ENCODE measurements around the gene PTCD2.
A peak's percentile ranks its signal among the peaks of the same experiment; 100 is the strongest.

The PTCD2 gene

GRCh38 chr5:72286798-72287197 lies 33.4 kb upstream of the PTCD2 start:
- no peak for DNase-seq (ENCODE audit: low read depth)
- H3K4me3 ChIP-seq (ENCODE audit: low read depth, low read length): no peak overlapping the region
- TF ChIP-seq, protein P1, sequence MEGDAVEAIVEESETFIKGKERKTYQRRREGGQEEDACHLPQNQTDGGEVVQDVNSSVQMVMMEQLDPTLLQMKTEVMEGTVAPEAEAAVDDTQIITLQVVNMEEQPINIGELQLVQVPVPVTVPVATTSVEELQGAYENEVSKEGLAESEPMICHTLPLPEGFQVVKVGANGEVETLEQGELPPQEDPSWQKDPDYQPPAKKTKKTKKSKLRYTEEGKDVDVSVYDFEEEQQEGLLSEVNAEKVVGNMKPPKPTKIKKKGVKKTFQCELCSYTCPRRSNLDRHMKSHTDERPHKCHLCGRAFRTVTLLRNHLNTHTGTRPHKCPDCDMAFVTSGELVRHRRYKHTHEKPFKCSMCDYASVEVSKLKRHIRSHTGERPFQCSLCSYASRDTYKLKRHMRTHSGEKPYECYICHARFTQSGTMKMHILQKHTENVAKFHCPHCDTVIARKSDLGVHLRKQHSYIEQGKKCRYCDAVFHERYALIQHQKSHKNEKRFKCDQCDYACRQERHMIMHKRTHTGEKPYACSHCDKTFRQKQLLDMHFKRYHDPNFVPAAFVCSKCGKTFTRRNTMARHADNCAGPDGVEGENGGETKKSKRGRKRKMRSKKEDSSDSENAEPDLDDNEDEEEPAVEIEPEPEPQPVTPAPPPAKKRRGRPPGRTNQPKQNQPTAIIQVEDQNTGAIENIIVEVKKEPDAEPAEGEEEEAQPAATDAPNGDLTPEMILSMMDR (conservative IDR thresholded peaks at IDR 0.05; ENCODE audit: low read depth, low read length): no peak

DNA sequence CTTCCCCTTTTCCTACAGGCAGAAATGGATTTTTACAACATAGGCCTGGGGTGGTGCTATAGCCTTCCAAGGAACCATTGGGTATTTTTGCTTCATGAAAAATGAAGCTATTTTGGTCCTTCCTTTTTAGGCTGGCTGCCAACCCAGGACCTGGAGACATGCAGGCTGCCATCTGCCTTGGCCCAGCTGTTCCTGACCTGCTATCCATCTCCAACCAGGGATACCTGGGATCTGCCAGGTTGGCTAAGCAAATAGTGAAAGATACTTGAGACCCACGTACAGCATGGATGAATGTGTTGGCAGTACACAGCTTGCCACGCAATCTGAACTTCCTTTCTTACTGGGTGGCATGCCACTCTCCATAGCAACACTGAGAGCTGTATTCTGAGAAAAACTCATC lies 31.2 kb upstream of the PTCD2 start:
- TF ChIP-seq, protein P1 (conservative IDR thresholded peaks at IDR 0.05; ENCODE audit: low read depth, low read length): no peak
- H3K4me3 ChIP-seq (ENCODE audit: low read depth, low read length): no peak overlapping the region
- DNase-seq (ENCODE audit: low read depth): no peak

DNA sequence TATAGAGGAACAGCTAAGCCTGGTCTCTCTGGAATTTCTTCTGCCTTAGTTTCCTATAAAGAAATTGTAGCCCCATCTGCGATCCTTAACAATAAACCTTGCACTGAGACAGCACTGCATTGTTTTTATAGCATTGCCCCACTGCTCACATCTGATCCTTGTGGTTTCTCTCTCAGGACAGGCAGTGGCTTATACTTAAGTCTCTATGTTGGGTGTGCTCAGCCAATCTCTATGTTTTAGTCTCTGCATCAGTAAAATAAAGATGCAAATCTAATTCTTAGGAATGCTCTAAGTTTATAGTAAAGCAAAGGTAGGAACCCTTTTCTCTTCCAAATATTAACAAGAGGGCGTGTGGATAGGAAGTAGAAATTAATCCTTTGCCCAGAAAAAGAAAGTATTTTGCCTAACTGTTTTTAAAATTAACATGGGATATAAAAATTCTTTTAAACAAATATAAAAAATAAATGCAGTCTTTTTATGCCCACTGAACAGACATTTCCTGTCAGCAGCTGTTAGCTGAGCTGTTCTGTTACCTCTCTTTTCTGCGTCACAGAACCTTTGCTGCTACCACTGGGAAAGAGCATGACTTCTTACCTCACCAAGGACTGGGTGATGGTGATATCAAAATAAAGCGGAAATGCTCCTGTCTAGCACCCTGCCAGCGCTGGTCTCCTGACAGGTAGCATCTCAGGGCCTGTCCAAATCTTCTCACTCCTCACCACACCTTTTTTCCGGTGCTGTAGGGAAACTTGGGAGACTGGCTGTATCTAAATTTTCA lies 29.6 kb upstream of the PTCD2 start:
- TF ChIP-seq, protein P1 (conservative IDR thresholded peaks at IDR 0.05; ENCODE audit: low read depth, low read length): no peak
- no peak overlapping the region for H3K4me3 ChIP-seq (ENCODE audit: low read depth, low read length)
- peak; percentile 74 for DNase-seq (ENCODE audit: low read depth)

DNA sequence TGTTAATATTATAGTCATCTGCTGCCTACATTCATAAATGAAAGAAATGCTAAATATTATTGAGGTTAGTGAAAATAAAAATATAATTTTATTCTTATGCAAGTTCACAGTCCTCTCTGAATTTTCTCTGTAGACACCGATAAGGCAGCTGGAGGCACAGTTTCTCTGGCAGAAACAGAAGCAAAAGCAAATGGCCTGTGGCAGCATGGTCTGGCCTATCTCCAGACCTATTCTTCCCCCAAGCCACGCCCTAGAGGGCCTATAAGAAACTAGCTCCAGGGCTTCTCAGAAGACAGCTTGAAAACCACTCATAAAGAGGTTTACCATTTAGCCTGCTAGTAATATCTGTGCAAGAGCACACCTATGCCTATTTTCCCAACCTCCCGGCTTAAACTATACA lies 28.6 kb upstream of the PTCD2 start:
- H3K4me3 ChIP-seq (ENCODE audit: low read depth, low read length): no peak overlapping the region
- TF ChIP-seq, protein P1 (conservative IDR thresholded peaks at IDR 0.05; ENCODE audit: low read depth, low read length): no peak
- DNase-seq (ENCODE audit: low read depth): no peak

- TF ChIP-seq, protein P1 (conservative IDR thresholded peaks at IDR 0.05; ENCODE audit: low read depth, low read length): no peak
- H3K4me3 ChIP-seq (ENCODE audit: low read depth, low read length): no peak overlapping the region
- no peak for DNase-seq (ENCODE audit: low read depth)
Observed at GRCh38 chr5:72292411-72292810, 27.8 kb upstream of the PTCD2 start.

DNA sequence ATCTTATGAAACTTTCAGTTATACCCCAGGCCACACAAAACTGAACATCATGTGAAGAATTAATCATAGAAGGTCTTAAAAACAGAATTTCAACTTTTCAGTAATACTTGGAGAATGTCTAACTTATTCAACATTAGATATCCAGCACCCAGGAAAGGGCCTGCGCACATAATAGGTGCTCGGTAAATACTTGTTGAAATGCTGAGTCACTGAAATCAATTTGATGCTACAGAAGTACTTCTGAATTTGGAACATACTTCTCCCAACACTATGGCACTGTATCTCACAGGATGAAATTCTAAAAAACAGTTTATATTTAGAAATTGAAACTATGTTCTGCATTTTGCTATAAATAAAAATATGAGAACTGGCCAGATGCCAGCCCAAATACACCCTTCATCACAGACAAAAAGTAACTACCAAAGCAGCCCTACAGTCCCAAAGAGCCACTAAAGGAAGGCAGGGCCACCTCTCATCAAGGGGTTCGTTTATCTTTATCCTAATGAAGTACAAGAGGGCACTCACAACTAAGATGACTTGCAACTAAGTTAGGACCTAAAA lies 26.6 kb upstream of the PTCD2 start:
- no peak overlapping the region for H3K4me3 ChIP-seq (ENCODE audit: low read depth, low read length)
- TF ChIP-seq, protein P1 (conservative IDR thresholded peaks at IDR 0.05; ENCODE audit: low read depth, low read length): no peak
- no peak for DNase-seq (ENCODE audit: low read depth)

GRCh38 chr5:72294473-72294872 lies 25.7 kb upstream of the PTCD2 start:
- no peak for DNase-seq (ENCODE audit: low read depth)
- TF ChIP-seq, protein P1 (conservative IDR thresholded peaks at IDR 0.05; ENCODE audit: low read depth, low read length): no peak
- H3K4me3 ChIP-seq (ENCODE audit: low read depth, low read length): no peak overlapping the region

Measured in choroid plexus epithelial cell (primary cell).